Right renal cortex interstitium (tissue), 3 donors: Measurements from ENCODE around the gene ABHD5. TPM values are rescaled to one million over a fixed set of nuclear protein-coding genes. Genes with fewer than 3 reads are reported as not detected.

Experiments used
- DNase-seq, 3 donors: peaks; one replicate each; pipeline ENCODE4 v3.0.0-alpha.2; 2013; ENCODE audit warnings: low read depth in 3 of 3, low spot score in 2 of 3
- polyA plus RNA-seq, 3 donors: library from polyadenylated mRNA; unstranded; fragments of 120-200 nt; gene quantifications; one replicate each; pipeline ENCODE4 v1.2.1, GENCODE V29; 2013; ENCODE audit not compliant: insufficient read length in 3 of 3

Gene ABHD5
- polyA plus RNA-seq, 3 donors = 23.0 to 25.0 (median 24.4) TPM

DNA sequence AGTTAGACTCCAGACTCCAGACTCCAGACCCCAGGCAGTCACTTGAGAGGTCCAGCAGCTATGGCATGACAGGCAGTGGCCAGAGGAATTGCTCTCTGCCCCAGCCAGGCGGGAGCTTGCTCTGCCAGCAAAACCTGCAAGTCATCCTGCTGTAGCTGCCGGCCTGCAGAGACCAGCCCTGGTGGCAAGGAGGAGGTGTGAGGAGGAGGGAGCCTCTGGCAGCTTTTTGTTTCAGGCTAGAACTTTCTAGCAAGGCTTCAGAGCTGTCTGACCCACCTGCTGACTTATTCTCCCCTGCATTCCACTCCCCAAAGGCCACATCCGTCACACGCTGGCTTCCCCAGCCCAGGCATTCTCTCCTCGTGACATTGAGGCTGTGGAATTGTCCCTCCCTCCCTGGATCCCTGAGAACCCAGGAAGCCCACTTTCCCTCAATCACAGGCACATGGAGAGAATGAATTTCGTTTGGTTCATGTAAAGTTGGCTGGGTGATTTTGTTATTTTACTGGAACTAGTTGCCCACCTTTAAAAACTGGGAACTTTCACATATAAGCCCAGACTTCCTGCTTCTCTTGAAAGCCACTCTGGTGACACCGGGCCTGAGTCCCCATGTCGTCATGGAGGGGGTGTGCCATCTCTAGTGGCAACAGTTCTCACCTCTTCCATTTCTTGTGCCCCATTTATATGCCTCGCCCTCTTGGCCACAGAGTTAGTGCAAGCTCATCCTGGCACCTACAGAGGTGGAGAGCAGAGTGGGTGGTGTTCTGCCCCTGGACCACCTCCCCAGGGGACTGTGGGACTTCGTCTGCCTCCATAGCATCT, 82.7 kb downstream of the ABHD5 start:
- no peak for DNase-seq

DNA sequence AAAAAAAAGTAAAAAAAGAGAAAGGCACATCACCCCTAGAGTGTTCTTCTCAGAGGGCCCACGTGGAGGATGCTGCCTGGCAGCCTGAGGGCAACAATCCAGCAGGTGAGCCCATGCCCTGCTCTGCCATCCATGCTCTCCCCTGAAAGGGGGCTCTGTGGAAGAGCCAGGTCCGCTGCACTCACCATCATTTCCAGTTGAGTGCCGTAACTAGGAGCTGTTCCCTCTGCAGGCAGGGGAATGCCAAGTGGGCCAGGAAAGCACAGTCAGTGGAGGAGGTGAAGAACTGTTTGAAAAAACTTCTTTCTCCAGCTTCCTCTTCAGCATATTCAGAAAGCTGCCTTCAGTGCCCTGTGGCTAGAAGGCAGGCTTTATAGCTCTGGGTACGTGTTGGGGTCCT, 84.1 kb downstream of the ABHD5 start:
- no peak for DNase-seq

DNA sequence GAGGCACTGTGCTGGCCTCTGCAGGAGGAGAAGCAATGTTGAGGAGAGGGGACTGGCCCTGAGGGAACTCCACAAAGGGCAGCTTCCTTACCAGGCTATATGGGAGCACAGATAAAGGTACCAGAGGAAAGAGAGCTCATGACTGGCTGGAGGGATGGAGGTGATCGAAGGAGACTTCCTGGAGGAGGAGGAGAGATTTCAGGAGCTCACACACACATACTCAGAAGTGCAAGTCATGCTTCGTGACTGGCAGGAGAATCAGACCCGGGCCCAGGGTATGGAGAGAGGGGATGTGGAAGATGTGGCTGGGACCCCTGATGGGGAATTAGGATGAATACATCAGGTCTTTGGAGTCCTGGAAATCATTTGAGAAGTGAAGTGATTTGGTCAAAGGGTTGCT, 85.4 kb downstream of the ABHD5 start:
- DNase-seq = no peak

DNA sequence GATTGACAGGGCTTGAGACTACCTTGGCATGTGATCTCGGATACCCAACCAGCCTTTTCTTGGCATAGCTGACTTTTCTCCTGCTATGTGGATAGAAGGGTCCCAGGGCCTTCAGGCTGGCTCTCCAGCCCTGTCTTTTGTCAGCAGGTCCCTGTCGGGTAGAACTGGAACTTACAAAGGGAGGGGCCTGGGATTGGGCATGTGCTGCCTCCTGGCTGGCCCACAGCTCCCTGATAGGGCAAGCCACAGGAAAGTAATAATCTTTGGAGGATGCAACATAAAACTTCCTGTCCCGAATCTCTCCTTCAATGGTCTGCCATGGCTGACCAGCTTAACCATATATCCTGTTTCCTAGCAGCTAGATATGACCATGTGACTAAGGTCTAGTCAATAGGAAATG, 89.1 kb downstream of the ABHD5 start:
- DNase-seq = no peak

DNA sequence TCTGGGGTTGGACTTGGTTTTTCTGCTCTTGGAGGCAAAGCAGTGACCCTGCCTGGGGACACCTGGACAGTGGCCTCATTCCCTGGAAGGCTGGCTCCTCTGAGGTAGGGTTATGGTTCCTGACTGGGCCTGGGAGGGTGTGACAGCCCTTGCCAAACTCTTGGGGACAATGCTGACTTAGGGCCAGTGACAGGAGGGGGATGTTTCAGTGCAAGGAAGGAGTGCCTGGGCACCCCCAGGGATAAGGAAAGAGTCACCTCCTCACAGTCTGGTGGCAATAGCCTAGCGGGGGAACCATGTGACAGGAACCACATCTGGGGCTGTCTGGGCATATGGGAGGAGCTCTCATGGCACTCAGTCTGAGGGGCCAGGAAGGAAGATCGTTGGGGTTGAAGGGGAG, 91.8 kb downstream of the ABHD5 start:
- DNase-seq = no peak

Other genes starting within 250 kb of the ABHD5 start
- 10 to 100 TPM; 35.9 to 45.7 (median 38.9) TPM for gene ANO10, start 68.9 kb upstream of the ABHD5 start, polyA plus RNA-seq